GM23338 (cell line): ENCODE data around the gene TTPAL.

Experiments used
- CREB1 ChIP-seq: fragments of 250-450 bp; sonication (Bioruptor Pico); IDR thresholded peaks from 2 replicates; pipeline ENCODE4 v1.5.0; 2020; ENCODE audit warnings: low read depth, mild to moderate bottlenecking, moderate library complexity
- EZH2 ChIP-seq: fragments of 200-600 bp; sonication (generic); IDR thresholded peaks from one replicate; pipeline ENCODE4 v1.8.0; 2017; ENCODE audit warnings: antibody characterized with exemption, mild to moderate bottlenecking, low read depth; ENCODE audit not compliant: unreplicated experiment
- EZH2phosphoT487 ChIP-seq: fragments of 200-600 bp; sonication (generic); IDR thresholded peaks from one replicate; pipeline ENCODE4 v1.8.1; 2018; ENCODE audit warnings: antibody characterized with exemption; ENCODE audit not compliant: unreplicated experiment
- JUNB ChIP-seq: IDR thresholded peaks from one replicate; pipeline ENCODE4 v1.6.1; 2016; ENCODE audit warnings: antibody characterized with exemption; ENCODE audit not compliant: unreplicated experiment
- POLR2AphosphoS5 ChIP-seq: IDR thresholded peaks from 2 replicates; pipeline ENCODE4 v1.6.1; 2016; ENCODE audit warnings: antibody characterized with exemption, low read depth
- STAT1 ChIP-seq: IDR thresholded peaks from one replicate; pipeline ENCODE4 v1.6.1; 2016; ENCODE audit warnings: antibody characterized with exemption; ENCODE audit not compliant: unreplicated experiment
- ZNF114 ChIP-seq: fragments of 250-450 bp; sonication (Bioruptor Pico); IDR thresholded peaks from 2 replicates; pipeline ENCODE4 v1.5.0; 2020; ENCODE audit warnings: mild to moderate bottlenecking, moderate library complexity
- ZNF331 ChIP-seq: fragments of 250-450 bp; sonication (Bioruptor Pico); IDR thresholded peaks from 2 replicates; pipeline ENCODE4 v1.5.0; 2020; ENCODE audit warnings: low read depth, mild to moderate bottlenecking, moderate library complexity
- TF ChIP-seq, protein P1 (sequence below), 2 experiments: fragments of 200-600 bp in 1 of 2; sonication (generic) in 1 of 2; conservative IDR thresholded peaks; 2 replicates each; pipeline versions ENCODE4 v1.5.1 to v1.6.1; 2016 to 2017; ENCODE audit warnings: antibody characterized with exemption in 2 of 2, low read depth in 2 of 2, mild to moderate bottlenecking in 2 of 2, moderate library complexity in 1 of 2
- TF ChIP-seq, protein P2 (sequence below): IDR thresholded peaks from 2 replicates; pipeline ENCODE4 v1.6.1; 2016; ENCODE audit warnings: antibody characterized with exemption
- TF ChIP-seq, protein P3 (sequence below): IDR thresholded peaks from one replicate; pipeline ENCODE4 v1.6.1; 2018; ENCODE audit warnings: antibody characterized with exemption; ENCODE audit not compliant: unreplicated experiment
- TF ChIP-seq, protein P4 (sequence below): fragments of 250-450 bp; sonication (Bioruptor Pico); IDR thresholded peaks from 2 replicates; pipeline ENCODE4 v1.5.0; 2020; ENCODE audit warnings: mild to moderate bottlenecking, moderate library complexity

DNA sequence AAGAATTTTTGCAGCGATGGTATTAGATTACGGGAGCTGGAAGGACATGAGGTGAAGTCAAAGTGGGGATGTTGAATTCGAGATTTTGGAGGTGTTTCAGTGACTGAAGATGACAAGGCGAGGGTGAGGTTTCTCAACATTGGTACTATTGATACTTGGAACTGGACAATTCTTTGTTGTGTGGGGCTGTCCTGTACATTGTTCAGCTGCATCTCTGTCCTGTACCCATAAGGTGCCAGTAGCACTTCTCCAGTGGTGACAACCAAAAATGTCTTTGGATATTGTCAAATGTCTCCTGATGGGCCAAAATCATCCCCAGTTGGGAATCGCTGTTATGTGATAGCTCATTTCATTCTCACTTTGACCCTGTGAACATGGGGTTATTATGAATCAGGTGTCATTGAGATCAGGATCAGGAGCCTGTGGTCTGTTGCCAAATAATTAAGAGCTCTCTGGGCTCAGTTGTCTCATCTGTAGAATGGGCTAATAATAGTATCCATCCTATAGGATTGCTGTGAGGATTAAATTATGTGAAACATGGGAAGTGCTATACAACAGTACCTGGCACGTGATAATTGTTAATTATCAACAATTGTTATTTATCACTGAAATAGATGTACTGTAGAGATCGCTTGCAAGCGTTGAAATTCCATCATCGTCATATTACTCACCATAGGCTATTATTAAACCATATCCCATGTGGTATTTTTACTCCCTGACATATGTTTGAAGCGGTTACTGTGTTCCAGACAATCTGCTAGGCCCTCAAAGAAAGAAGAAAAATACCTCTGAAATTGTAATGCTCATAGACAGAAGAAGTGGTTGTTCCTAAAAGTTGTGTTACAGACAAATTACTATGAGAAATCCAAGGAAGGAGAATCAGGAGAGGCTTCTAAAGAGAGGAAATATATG is 48.5 kb upstream of the TTPAL start:
- TF ChIP-seq, protein P1, sequence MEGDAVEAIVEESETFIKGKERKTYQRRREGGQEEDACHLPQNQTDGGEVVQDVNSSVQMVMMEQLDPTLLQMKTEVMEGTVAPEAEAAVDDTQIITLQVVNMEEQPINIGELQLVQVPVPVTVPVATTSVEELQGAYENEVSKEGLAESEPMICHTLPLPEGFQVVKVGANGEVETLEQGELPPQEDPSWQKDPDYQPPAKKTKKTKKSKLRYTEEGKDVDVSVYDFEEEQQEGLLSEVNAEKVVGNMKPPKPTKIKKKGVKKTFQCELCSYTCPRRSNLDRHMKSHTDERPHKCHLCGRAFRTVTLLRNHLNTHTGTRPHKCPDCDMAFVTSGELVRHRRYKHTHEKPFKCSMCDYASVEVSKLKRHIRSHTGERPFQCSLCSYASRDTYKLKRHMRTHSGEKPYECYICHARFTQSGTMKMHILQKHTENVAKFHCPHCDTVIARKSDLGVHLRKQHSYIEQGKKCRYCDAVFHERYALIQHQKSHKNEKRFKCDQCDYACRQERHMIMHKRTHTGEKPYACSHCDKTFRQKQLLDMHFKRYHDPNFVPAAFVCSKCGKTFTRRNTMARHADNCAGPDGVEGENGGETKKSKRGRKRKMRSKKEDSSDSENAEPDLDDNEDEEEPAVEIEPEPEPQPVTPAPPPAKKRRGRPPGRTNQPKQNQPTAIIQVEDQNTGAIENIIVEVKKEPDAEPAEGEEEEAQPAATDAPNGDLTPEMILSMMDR (conservative IDR thresholded peaks at IDR 0.05; ENCODE audit: low read depth in 2 of 2) = no peak
- TF ChIP-seq POLR2AphosphoS5 (no peak), EZH2phosphoT487 (no peak), ZNF114 (CRISPR knock-in tag) (no peak), EZH2 (no peak), CREB1 (no peak), JUNB (no peak), STAT1 (no peak), ZNF331 (CRISPR knock-in tag) (no peak)
- TF ChIP-seq, protein P2, sequence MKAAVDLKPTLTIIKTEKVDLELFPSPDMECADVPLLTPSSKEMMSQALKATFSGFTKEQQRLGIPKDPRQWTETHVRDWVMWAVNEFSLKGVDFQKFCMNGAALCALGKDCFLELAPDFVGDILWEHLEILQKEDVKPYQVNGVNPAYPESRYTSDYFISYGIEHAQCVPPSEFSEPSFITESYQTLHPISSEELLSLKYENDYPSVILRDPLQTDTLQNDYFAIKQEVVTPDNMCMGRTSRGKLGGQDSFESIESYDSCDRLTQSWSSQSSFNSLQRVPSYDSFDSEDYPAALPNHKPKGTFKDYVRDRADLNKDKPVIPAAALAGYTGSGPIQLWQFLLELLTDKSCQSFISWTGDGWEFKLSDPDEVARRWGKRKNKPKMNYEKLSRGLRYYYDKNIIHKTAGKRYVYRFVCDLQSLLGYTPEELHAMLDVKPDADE = no peak
- TF ChIP-seq, protein P3, sequence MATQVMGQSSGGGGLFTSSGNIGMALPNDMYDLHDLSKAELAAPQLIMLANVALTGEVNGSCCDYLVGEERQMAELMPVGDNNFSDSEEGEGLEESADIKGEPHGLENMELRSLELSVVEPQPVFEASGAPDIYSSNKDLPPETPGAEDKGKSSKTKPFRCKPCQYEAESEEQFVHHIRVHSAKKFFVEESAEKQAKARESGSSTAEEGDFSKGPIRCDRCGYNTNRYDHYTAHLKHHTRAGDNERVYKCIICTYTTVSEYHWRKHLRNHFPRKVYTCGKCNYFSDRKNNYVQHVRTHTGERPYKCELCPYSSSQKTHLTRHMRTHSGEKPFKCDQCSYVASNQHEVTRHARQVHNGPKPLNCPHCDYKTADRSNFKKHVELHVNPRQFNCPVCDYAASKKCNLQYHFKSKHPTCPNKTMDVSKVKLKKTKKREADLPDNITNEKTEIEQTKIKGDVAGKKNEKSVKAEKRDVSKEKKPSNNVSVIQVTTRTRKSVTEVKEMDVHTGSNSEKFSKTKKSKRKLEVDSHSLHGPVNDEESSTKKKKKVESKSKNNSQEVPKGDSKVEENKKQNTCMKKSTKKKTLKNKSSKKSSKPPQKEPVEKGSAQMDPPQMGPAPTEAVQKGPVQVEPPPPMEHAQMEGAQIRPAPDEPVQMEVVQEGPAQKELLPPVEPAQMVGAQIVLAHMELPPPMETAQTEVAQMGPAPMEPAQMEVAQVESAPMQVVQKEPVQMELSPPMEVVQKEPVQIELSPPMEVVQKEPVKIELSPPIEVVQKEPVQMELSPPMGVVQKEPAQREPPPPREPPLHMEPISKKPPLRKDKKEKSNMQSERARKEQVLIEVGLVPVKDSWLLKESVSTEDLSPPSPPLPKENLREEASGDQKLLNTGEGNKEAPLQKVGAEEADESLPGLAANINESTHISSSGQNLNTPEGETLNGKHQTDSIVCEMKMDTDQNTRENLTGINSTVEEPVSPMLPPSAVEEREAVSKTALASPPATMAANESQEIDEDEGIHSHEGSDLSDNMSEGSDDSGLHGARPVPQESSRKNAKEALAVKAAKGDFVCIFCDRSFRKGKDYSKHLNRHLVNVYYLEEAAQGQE = no peak
- TF ChIP-seq, protein P4, sequence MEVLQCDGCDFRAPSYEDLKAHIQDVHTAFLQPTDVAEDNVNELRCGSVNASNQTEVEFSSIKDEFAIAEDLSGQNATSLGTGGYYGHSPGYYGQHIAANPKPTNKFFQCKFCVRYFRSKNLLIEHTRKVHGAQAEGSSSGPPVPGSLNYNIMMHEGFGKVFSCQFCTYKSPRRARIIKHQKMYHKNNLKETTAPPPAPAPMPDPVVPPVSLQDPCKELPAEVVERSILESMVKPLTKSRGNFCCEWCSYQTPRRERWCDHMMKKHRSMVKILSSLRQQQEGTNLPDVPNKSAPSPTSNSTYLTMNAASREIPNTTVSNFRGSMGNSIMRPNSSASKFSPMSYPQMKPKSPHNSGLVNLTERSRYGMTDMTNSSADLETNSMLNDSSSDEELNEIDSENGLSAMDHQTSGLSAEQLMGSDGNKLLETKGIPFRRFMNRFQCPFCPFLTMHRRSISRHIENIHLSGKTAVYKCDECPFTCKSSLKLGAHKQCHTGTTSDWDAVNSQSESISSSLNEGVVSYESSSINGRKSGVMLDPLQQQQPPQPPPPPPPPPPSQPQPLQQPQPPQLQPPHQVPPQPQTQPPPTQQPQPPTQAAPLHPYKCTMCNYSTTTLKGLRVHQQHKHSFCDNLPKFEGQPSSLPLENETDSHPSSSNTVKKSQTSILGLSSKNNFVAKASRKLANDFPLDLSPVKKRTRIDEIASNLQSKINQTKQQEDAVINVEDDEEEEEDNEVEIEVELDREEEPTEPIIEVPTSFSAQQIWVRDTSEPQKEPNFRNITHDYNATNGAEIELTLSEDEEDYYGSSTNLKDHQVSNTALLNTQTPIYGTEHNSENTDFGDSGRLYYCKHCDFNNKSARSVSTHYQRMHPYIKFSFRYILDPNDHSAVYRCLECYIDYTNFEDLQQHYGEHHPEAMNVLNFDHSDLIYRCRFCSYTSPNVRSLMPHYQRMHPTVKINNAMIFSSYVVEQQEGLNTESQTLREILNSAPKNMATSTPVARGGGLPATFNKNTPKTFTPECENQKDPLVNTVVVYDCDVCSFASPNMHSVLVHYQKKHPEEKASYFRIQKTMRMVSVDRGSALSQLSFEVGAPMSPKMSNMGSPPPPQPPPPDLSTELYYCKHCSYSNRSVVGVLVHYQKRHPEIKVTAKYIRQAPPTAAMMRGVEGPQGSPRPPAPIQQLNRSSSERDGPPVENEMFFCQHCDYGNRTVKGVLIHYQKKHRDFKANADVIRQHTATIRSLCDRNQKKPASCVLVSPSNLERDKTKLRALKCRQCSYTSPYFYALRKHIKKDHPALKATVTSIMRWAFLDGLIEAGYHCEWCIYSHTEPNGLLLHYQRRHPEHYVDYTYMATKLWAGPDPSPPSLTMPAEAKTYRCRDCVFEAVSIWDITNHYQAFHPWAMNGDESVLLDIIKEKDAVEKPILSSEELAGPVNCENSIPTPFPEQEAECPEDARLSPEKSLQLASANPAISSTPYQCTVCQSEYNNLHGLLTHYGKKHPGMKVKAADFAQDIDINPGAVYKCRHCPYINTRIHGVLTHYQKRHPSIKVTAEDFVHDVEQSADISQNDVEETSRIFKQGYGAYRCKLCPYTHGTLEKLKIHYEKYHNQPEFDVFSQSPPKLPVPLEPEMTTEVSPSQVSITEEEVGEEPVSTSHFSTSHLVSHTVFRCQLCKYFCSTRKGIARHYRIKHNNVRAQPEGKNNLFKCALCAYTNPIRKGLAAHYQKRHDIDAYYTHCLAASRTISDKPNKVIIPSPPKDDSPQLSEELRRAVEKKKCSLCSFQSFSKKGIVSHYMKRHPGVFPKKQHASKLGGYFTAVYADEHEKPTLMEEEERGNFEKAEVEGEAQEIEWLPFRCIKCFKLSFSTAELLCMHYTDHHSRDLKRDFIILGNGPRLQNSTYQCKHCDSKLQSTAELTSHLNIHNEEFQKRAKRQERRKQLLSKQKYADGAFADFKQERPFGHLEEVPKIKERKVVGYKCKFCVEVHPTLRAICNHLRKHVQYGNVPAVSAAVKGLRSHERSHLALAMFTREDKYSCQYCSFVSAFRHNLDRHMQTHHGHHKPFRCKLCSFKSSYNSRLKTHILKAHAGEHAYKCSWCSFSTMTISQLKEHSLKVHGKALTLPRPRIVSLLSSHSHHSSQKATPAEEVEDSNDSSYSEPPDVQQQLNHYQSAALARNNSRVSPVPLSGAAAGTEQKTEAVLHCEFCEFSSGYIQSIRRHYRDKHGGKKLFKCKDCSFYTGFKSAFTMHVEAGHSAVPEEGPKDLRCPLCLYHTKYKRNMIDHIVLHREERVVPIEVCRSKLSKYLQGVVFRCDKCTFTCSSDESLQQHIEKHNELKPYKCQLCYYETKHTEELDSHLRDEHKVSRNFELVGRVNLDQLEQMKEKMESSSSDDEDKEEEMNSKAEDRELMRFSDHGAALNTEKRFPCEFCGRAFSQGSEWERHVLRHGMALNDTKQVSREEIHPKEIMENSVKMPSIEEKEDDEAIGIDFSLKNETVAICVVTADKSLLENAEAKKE (CRISPR knock-in tag) = no peak
